ENCODE results near the gene RANBP17.

Gene RANBP17

DNA sequence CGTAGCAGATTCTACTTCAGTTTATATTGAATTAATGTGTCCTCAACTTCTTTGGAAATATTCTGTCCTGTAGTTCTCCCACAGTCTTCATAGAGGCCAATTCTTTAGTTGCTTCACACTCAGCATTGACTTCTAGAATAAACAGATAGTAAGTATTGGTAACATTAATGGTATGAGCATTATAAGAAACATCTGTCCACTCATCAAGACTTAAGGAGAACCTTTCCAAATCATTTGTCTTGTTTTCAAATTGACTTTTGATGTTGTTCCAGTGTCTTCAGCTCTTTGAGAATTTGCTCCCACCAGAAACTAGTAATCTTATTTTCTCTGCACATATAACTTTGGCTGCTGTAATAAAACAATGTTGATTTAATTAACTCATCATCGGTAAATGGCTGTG is 18.3 kb downstream of the RANBP17 start:
- ChIA-PET CTCF (no interaction called here), POLR2A (no interaction called here)
- TF ChIP-seq ZNF223 (tag by site-specific recombination; IDR thresholded peaks at IDR 0.05) = no peak
- TF ChIP-seq ZNF692 (tag by site-specific recombination; IDR thresholded peaks at IDR 0.05) = no peak
- no peak for TF ChIP-seq ZNF302 (tag by site-specific recombination; IDR thresholded peaks at IDR 0.05; ENCODE audit: low read depth)
- no peak for TF ChIP-seq ZNF311 (tag by site-specific recombination; IDR thresholded peaks at IDR 0.05; ENCODE audit: borderline replicate concordance)
- TF ChIP-seq OVOL3 (tag by site-specific recombination; IDR thresholded peaks at IDR 0.05) = no peak
- TF ChIP-seq ZNF596 (tag by site-specific recombination; IDR thresholded peaks at IDR 0.05) = no peak
- no peak for TF ChIP-seq ZNF157 (tag by site-specific recombination; IDR thresholded peaks at IDR 0.05)
- TF ChIP-seq ZSCAN18 (tag by site-specific recombination; IDR thresholded peaks at IDR 0.05) = no peak
- no peak for TF ChIP-seq ZNF155 (tag by site-specific recombination; IDR thresholded peaks at IDR 0.05)
- TF ChIP-seq ZBTB21 (tag by site-specific recombination; IDR thresholded peaks at IDR 0.05) = no peak

GRCh38 chr5:170882345-170882744 is 20.5 kb downstream of the RANBP17 start:
- CTCF ChIA-PET = no interaction called here
- POLR2A ChIA-PET = no interaction called here
- no peaks in the 10 kb centered on the region for H3K9me3 ChIP-seq (ENCODE audit: control insufficient read depth, insufficient read depth, low read depth, low read length)
- H3K4me1 ChIP-seq (ENCODE audit: control insufficient read depth, insufficient read depth, low read length) = no peaks in the 10 kb centered on the region
- no peak overlapping the region for H3K27ac ChIP-seq (ENCODE audit: extremely low read depth, low read depth, low read length)
- TF ChIP-seq ZNF654 (tag by site-specific recombination; IDR thresholded peaks at IDR 0.05; ENCODE audit: low read depth) = no peak
- no peak for TF ChIP-seq ZNF555 (tag by site-specific recombination; conservative IDR thresholded peaks at IDR 0.05)
- no peak for TF ChIP-seq PRDM1 (tag by site-specific recombination; IDR thresholded peaks at IDR 0.05)
- H3K4me3 ChIP-seq (ENCODE audit: low read depth, low read length) = no peak overlapping the region
- peaks cover 0 to 8% of the 10 kb centered on the region in 2 experiments; a peak in 2 of 3 replicates for H3K36me3 ChIP-seq (ENCODE audit: control insufficient read depth in 2 of 2, insufficient read depth in 1 of 2, low read length in 2 of 2)

More for the DNA sequence above, 18.3 kb downstream of the RANBP17 start:
- H3K4me1 ChIP-seq (ENCODE audit: control insufficient read depth, insufficient read depth, low read length) = no peaks in the 10 kb centered on the region
- H3K4me3 ChIP-seq (ENCODE audit: low read depth, low read length) = no peak overlapping the region
- no peaks in the 10 kb centered on the region for H3K9me3 ChIP-seq (ENCODE audit: control insufficient read depth, insufficient read depth, low read depth, low read length)
- H3K27ac ChIP-seq (ENCODE audit: extremely low read depth, low read depth, low read length) = no peak overlapping the region
- H3K36me3 ChIP-seq (ENCODE audit: control insufficient read depth in 2 of 2, insufficient read depth in 1 of 2, low read length in 2 of 2) = peaks cover 0 to 8% of the 10 kb centered on the region in 2 experiments; a peak in 2 of 3 replicates

GRCh38 chr5:170885256-170885655 is 23.4 kb downstream of the RANBP17 start:
- H3K4me3 ChIP-seq (ENCODE audit: low read depth, low read length) = no peak overlapping the region
- POLR2A ChIA-PET = no interaction called here
- no peaks in the 10 kb centered on the region for H3K4me1 ChIP-seq (ENCODE audit: control insufficient read depth, insufficient read depth, low read length)
- H3K9me3 ChIP-seq (ENCODE audit: control insufficient read depth, insufficient read depth, low read depth, low read length) = no peaks in the 10 kb centered on the region
- CTCF ChIA-PET = interaction anchor here (1.0 to 1.1 kb wide), 2 partner anchors 51 to 135 kb away, joined by 3 read pairs; no protein-coding TSS in a partner anchor
- no peak overlapping the region for H3K27ac ChIP-seq (ENCODE audit: extremely low read depth, low read depth, low read length)
- H3K36me3 ChIP-seq (ENCODE audit: control insufficient read depth in 2 of 2, insufficient read depth in 1 of 2, low read length in 2 of 2) = peaks cover 0 to 2% of the 10 kb centered on the region in 2 experiments; a peak in 2 of 3 replicates
- TF ChIP-seq ZNF529 (tag by site-specific recombination; IDR thresholded peaks at IDR 0.05; ENCODE audit: insufficient replicate concordance) (no peak), PRDM2 (tag by site-specific recombination; IDR thresholded peaks at IDR 0.05; ENCODE audit: borderline replicate concordance) (no peak), ZNF174 (tag by site-specific recombination; IDR thresholded peaks at IDR 0.05) (no peak), ZNF623 (tag by site-specific recombination; IDR thresholded peaks at IDR 0.05) (no peak)
- TF ChIP-seq, protein P1, sequence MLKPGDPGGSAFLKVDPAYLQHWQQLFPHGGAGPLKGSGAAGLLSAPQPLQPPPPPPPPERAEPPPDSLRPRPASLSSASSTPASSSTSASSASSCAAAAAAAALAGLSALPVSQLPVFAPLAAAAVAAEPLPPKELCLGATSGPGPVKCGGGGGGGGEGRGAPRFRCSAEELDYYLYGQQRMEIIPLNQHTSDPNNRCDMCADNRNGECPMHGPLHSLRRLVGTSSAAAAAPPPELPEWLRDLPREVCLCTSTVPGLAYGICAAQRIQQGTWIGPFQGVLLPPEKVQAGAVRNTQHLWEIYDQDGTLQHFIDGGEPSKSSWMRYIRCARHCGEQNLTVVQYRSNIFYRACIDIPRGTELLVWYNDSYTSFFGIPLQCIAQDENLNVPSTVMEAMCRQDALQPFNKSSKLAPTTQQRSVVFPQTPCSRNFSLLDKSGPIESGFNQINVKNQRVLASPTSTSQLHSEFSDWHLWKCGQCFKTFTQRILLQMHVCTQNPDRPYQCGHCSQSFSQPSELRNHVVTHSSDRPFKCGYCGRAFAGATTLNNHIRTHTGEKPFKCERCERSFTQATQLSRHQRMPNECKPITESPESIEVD (tag by site-specific recombination; IDR thresholded peaks at IDR 0.05) = no peak
- TF ChIP-seq, protein P2, sequence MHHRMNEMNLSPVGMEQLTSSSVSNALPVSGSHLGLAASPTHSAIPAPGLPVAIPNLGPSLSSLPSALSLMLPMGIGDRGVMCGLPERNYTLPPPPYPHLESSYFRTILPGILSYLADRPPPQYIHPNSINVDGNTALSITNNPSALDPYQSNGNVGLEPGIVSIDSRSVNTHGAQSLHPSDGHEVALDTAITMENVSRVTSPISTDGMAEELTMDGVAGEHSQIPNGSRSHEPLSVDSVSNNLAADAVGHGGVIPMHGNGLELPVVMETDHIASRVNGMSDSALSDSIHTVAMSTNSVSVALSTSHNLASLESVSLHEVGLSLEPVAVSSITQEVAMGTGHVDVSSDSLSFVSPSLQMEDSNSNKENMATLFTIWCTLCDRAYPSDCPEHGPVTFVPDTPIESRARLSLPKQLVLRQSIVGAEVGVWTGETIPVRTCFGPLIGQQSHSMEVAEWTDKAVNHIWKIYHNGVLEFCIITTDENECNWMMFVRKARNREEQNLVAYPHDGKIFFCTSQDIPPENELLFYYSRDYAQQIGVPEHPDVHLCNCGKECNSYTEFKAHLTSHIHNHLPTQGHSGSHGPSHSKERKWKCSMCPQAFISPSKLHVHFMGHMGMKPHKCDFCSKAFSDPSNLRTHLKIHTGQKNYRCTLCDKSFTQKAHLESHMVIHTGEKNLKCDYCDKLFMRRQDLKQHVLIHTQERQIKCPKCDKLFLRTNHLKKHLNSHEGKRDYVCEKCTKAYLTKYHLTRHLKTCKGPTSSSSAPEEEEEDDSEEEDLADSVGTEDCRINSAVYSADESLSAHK (tag by site-specific recombination; IDR thresholded peaks at IDR 0.05) = no peak
